ENCODE measurements around the gene EMP2.

EMP2 gene

GRCh38 chr16:10610499-10611184 is 30.2 kb upstream of the EMP2 start:
- DNase-seq (ENCODE audit: low read depth, low spot score): peak; percentile 42

- DNase-seq (ENCODE audit: low read depth, low spot score): peak; percentile 59
Observed at GRCh38 chr16:10609402-10609774, 29.0 kb upstream of the EMP2 start.

- no peak for DNase-seq (ENCODE audit: low read depth, low spot score)
Observed at GRCh38 chr16:10608687-10609401, 28.4 kb upstream of the EMP2 start.

DNA sequence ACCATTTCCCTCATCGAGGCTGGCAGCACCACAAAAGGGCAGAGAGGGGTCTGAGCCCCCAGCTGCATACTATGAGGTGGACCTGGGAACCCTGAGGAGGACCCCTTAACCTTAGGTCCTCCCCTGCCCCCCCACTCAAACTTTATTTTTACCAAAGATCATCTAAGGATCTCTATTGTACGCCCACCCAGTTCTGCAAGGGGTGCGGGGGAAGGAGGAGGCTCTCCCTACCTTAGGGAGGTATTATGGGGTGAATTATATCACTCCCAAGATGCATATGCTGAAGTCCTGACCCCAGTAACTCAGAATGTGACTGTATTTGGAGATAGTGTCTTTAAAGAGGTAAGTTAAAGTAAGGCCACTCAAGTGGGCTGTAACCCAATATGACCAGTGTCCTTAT is 26.8 kb upstream of the EMP2 start:
- DNase-seq (ENCODE audit: low read depth, low spot score): no peak

DNA sequence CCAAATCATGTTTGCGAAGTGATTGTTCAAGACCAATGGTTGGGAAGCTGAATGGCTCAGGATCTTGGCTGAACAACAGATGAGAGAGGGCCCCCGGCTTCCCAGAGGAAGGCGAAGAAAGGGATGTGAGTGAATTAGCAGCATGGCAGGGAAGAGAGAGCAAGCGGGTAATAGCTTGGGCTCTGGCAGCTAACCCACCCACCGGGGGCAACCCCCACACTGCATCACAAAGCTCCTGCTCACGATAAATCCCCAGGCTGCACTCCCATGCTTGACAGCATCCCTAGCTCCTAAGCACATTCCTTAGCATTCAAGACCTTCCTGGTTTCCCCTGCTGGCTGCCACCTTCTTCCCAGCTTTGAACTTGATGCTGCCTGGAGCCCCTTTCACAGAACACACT is 26.2 kb upstream of the EMP2 start:
- DNase-seq (ENCODE audit: low read depth, low spot score): no peak

DNA sequence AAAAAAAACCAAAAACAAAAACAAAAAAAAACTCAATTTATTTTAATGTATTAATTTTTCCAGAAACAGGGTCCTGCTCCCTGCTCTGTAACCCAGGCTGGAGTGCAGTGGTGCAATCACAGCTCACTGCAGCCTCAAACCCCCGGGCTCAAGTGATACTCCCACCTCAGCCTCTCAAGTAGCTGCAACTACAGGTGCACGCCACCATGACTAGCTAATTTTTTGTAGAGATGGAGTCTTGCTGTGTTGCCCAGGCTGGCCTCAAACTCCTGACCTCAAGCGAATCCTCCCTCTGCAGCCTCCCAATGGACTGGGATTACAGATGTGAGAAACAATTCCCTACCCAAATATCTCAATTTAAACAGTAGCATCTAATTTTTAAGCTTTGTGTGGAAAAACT is 25.2 kb upstream of the EMP2 start:
- DNase-seq (ENCODE audit: low read depth, low spot score): no peak

- peak; percentile 88 for DNase-seq (ENCODE audit: low read depth, low spot score)
Observed at GRCh38 chr16:10601444-10602408, 21.3 kb upstream of the EMP2 start.

- DNase-seq (ENCODE audit: low read depth, low spot score): no peak
Observed at GRCh38 chr16:10600782-10601443, 20.5 kb upstream of the EMP2 start.

DNA sequence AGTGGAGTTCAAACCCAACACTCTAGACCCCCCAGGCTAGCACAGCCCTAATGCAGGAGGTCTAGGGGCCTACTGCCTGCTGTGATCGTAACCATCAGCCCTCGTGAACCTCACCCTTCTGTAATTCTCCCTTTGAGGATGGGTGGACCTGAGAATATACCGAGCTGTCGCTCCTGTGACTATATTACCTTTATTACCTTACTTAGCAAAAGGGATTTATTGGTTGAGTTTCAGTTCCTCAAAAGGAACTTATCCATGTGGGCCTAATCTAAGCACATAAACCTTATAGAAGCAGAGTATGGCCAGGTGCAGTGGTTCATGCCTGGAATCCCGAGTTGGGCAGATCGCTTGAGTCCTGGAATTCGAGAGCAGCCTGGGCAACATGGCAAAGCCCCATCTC is 19.2 kb upstream of the EMP2 start:
- no peak for DNase-seq (ENCODE audit: low read depth, low spot score)

- no peak for DNase-seq (ENCODE audit: low read depth, low spot score)
Observed at GRCh38 chr16:10598157-10598556, 17.8 kb upstream of the EMP2 start.

GRCh38 chr16:10597187-10597601 is 16.8 kb upstream of the EMP2 start:
- no peak for DNase-seq (ENCODE audit: low read depth, low spot score)

DNA sequence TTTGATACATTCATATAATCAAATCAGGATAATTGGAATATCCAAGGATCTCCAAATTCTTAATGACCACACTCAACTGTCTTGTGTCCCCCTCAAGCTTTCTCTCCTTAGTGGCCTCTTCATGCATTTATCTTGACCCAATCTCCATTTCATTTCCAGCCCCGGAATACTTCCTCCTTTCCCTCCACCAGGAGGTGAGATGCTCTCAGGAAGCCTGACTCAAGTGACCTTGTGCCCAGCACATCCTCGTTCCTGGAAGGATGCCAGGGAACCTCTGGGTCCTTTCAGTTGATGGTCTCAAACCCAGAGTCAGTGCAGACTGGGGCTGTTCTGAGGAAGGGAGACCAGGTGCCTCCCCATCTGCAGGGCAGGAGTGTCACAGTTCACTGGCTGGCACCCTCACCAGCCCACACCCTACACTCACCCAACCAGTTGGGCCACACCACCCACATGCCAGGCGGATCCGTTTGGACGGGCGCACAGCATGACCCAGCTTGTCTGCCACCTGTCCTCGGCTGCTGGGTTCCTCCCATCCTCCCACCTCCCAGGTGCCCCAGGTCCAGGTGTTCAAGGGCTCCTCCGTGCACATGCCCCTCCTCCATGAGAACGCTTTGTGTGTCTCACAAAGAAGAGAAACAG is 14.0 kb upstream of the EMP2 start:
- DNase-seq (ENCODE audit: low read depth, low spot score): no peak

GRCh38 chr16:10592611-10593010 is 12.2 kb upstream of the EMP2 start:
- no peak for DNase-seq (ENCODE audit: low read depth, low spot score)

- DNase-seq (ENCODE audit: low read depth, low spot score): no peak
Observed at GRCh38 chr16:10590342-10590741, 9.9 kb upstream of the EMP2 start.

DNA sequence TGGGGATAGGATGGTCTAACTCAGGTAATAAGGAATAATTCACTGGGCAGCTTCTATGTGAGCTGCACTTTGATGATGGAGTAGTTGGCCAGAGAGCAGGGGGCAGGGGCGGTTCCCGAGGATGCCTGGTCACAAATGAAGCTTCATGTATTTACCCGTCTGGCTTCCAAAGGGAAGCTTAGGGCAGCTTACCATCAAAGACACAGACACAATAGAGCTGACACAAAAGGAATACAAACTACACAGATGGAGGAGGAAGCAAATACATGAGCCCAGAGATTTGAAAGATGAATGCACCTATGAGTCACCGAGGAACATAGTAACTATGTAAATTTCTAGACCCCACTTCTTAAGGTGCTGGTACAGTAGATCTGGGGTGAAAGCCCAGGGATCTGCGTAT is 8.7 kb upstream of the EMP2 start:
- no peak for DNase-seq (ENCODE audit: low read depth, low spot score)

DNA sequence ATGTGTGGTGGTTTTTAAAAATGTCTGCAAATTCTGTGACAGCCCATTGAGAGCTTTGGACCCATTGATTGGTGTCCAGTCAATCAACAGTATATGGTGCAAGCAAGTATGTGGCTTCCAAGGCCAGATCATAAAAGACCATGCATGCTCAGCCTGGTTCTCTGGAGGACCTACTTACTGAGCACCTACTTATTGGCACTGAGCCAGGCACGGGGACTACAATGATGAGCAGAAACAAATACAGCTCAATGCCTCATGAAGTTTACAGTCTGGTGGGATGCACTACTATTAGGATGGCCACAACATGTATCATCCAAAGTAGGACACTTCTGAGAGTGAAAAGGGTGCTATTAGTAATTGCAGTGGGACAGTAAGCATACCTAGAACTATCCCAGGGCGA is 7.2 kb upstream of the EMP2 start:
- DNase-seq (ENCODE audit: low read depth, low spot score): no peak

DNA sequence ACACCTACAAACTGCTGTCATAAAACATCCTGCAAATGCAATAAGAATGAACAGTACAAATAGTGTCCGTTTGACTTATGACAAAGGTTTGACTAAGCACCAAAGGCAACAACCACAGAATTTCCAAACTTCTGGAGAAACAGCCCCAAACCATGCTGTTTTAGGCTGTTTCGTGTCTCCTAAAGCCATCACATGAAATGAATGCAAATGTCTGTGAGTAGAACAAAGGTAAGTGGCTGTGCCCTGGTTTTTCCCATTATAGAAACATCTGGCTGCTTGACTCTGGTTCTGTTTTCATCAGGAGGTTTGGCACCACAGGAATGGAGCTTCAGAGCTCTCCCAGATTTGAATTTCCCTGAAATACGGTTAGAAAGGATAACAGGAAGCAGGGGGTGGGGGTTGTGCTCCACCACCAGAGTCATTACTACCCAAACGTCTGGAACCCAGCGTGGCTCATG is 4.6 kb upstream of the EMP2 start:
- DNase-seq (ENCODE audit: low read depth, low spot score): no peak

GRCh38 chr16:10583269-10583668 is 2.9 kb upstream of the EMP2 start:
- DNase-seq (ENCODE audit: low read depth, low spot score): no peak

DNA sequence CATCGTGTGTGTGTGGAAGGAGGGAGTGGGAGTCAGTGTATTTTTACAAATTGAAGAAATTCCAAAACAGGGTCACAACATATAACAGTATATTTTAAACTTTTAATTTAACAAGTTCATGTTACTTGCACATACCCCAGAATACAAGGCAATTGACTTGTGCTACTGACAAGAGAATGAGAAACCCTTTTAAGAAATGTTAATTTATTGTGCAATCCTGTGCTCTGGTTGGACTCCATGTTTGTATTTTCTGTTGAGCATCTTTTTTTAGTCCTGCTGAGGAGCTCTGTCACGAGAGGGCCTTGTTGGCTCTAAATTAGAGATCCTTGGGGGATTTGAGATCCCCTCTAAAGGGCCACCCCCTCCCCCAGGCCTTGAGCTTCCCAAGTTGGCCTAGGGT is 1.1 kb upstream of the EMP2 start:
- DNase-seq (ENCODE audit: low read depth, low spot score): no peak

DNA sequence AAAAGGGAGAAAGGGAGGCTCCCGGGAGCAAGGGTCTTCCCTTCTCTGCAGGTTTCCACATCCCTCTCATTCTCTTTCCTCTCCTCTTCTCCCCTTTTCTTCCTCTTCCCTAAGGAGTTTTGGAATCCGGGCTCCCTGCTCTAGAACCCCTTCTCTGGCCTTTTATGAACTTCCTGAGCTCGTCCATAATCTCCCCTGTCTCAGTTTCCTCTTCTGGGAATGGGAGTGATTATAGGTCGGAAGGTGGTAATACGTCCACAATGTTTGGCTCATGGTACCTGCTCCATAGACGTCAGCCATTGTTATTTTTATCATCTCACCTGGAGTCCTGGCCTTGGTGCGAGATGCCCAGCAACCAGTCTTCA is 467 bp upstream of the EMP2 start:
- DNase-seq (ENCODE audit: low read depth, low spot score): no peak

DNA sequence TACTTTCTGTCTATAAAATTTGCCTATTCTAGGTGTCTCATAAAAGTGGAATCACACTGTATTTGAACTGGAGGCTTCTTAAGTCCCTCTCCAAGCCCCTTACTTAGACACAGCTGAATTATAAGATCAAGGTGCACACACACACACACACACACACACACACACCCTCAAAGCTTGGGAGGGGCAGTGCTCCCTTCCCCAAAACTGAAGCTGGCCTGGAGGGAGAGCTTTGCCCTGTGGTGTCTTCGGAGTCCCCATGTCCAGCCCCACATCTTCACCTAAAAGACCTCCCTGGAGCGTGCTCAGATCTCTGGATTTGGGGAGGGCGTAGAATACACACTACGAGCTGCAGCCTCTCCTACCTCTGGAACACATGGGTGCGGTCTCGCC is 828 bp downstream of the EMP2 start:
- DNase-seq (ENCODE audit: low read depth, low spot score): no peak

Data from ELF-1 (cell line).